Fibroblast of skin of left biceps (primary cell): ENCODE data around the gene GALNT17.

Source experiments
- DNase-seq, 2 experiments: peaks; one replicate each; pipeline ENCODE4 v3.0.0-alpha.2; 2013; ENCODE audit warnings: low read depth in 2 of 2

GALNT17 gene

GRCh38 chr7:71338866-71339265 lies 206.9 kb downstream of the GALNT17 start:
- DNase-seq, result no peak

- DNase-seq, result no peak
Observed at GRCh38 chr7:71339924-71340323, 208.0 kb downstream of the GALNT17 start.

- no peak for DNase-seq
Observed at GRCh38 chr7:71342202-71342601, 210.3 kb downstream of the GALNT17 start.

GRCh38 chr7:71343039-71343438 lies 211.1 kb downstream of the GALNT17 start:
- DNase-seq, result no peak

GRCh38 chr7:71343892-71344291 lies 211.9 kb downstream of the GALNT17 start:
- no peak for DNase-seq

- no peak for DNase-seq
Observed at GRCh38 chr7:71345117-71345884, 213.4 kb downstream of the GALNT17 start.

- DNase-seq, result no peak
Observed at GRCh38 chr7:71348821-71349681, 217.1 kb downstream of the GALNT17 start.

GRCh38 chr7:71349682-71350481 lies 217.9 kb downstream of the GALNT17 start:
- no peak for DNase-seq

- no peak for DNase-seq
Observed at GRCh38 chr7:71350680-71351079, 218.7 kb downstream of the GALNT17 start.

- DNase-seq, result no peak
Observed at GRCh38 chr7:71354716-71355115, 222.8 kb downstream of the GALNT17 start.

GRCh38 chr7:71361451-71362032 lies 229.6 kb downstream of the GALNT17 start:
- no peak for DNase-seq

GRCh38 chr7:71362240-71362639 lies 230.3 kb downstream of the GALNT17 start:
- no peak for DNase-seq

- no peak for DNase-seq
Observed at GRCh38 chr7:71363223-71363622, 231.3 kb downstream of the GALNT17 start.

GRCh38 chr7:71363627-71364026 lies 231.7 kb downstream of the GALNT17 start:
- DNase-seq, result no peak

GRCh38 chr7:71364551-71364950 lies 232.6 kb downstream of the GALNT17 start:
- DNase-seq, result no peak

GRCh38 chr7:71372991-71373390 lies 241.0 kb downstream of the GALNT17 start:
- DNase-seq, result no peak

GRCh38 chr7:71377062-71377461 lies 245.1 kb downstream of the GALNT17 start:
- DNase-seq, result no peak

- DNase-seq, result no peak
Observed at GRCh38 chr7:71377469-71377868, 245.5 kb downstream of the GALNT17 start.

GRCh38 chr7:71384094-71384493 lies 252.2 kb downstream of the GALNT17 start:
- no peak for DNase-seq

- no peak for DNase-seq
Observed at GRCh38 chr7:71385330-71385729, 253.4 kb downstream of the GALNT17 start.

- DNase-seq, result no peak
Observed at GRCh38 chr7:71386152-71386785, 254.3 kb downstream of the GALNT17 start.
